Panc1 (cell line): Measurements from ENCODE around the gene SMC2. TPM values are rescaled to one million over a fixed set of nuclear protein-coding genes. Genes with fewer than 3 reads are reported as not detected.

Experiments used
- ATAC-seq: fragments of 200-7000 bp; cut with Tn5 transposase; 2 replicates; pipeline ENCODE4 v1.9.1; 2020; ENCODE audit warnings: mild to moderate bottlenecking, moderate library complexity
- BruUV-seq: library from RNA; stranded (reverse); fragments of 400-500 nt; replicated peaks from 2 replicates; lab custom pipeline; 2021; lab: Mats Ljungman, UMichigan
- CTCF ChIA-PET: fragments of 300-600 bp; sonication (Branson Sonifier 250); formaldehyde crosslinking; loops from one replicate; lab custom pipeline; 2022; ENCODE audit warnings: antibody characterized with exemption; lab: Charles Lee
- POLR2A ChIA-PET: fragments of 300-600 bp; sonication (Branson Sonifier 250); formaldehyde crosslinking; loops from one replicate; lab custom pipeline; 2022; ENCODE audit warnings: antibody characterized with exemption; lab: Charles Lee
- DNase-seq: peaks from one replicate; pipeline ENCODE4 v3.0.0-alpha.2; 2010; ENCODE audit warnings: low read depth, low spot score
- H3K27ac ChIP-seq: 2 replicates; pipeline ENCODE4 v1.5.1; 2011; ENCODE audit warnings: mild to moderate bottlenecking, low read length, inconsistent platforms
- H3K27me3 ChIP-seq: fragments of 200-500 bp; sonication (Bioruptor generic); 2 replicates; pipeline ENCODE4 v1.6.0; 2014; ENCODE audit warnings: low read length, inconsistent platforms; ENCODE audit not compliant: control insufficient read depth, insufficient read depth
- H3K36me3 ChIP-seq: fragments of 200-500 bp; sonication (Bioruptor generic); 2 replicates; pipeline ENCODE4 v1.5.1; 2014; ENCODE audit warnings: inconsistent platforms, mild to moderate bottlenecking, low read length, moderate library complexity; ENCODE audit not compliant: control insufficient read depth, insufficient read depth
- H3K4me1 ChIP-seq: 2 replicates; pipeline ENCODE4 v1.5.1; 2011; ENCODE audit warnings: inconsistent platforms, mild to moderate bottlenecking, low read length, moderate library complexity; ENCODE audit not compliant: control insufficient read depth, insufficient read depth
- H3K4me3 ChIP-seq, 2 experiments: 2 replicates each; pipeline ENCODE4 v1.5.1; 2011 to 2012; ENCODE audit warnings: low read depth in 2 of 2, low read length in 2 of 2, mild to moderate bottlenecking in 2 of 2, inconsistent platforms in 1 of 2, moderate library complexity in 1 of 2
- H3K9me3 ChIP-seq: fragments of 200-500 bp; sonication (Bioruptor generic); 2 replicates; pipeline ENCODE4 v1.5.1; 2014; ENCODE audit warnings: low read depth, mild to moderate bottlenecking, inconsistent platforms, low read length, moderate library complexity; ENCODE audit not compliant: control insufficient read depth, insufficient read depth
- POLR2AphosphoS5 ChIP-seq: IDR thresholded peaks from 2 replicates; pipeline ENCODE4 v1.6.1; 2012; ENCODE audit warnings: mild to moderate bottlenecking, low read depth, low read length, moderate library complexity
- SIN3A ChIP-seq: IDR thresholded peaks from 2 replicates; pipeline ENCODE4 v1.6.1; 2012; ENCODE audit warnings: low read depth, mild to moderate bottlenecking, low read length, moderate library complexity, borderline replicate concordance; ENCODE audit not compliant: insufficient read depth
- TCF7L2 ChIP-seq: IDR thresholded peaks from 2 replicates; pipeline ENCODE4 v1.6.1; 2011; ENCODE audit warnings: mild to moderate bottlenecking, low read depth, low read length, inconsistent platforms
- in situ Hi-C: cut with HindIII; loops from 2 replicates; pipeline ENCODE4 v1.10.0; 2016; ENCODE audit warnings: low sequenced_read_pairs, low pct_unique_long_range_greater_than_20kb
- intact Hi-C: fragments of 100-400 bp; cut with micrococcal nuclease; formaldehyde crosslinking; loops from one replicate; pipeline ENCODE4 v1.10.0; 2022; ENCODE audit not compliant: unreplicated experiment
- total RNA-seq: library from RNA; stranded (reverse); gene quantifications from one replicate; pipeline ENCODE4 v1.2.1, GENCODE V29; 2021; ENCODE audit not compliant: unreplicated experiment
- TF ChIP-seq, protein P1 (sequence below), 2 experiments: IDR thresholded peaks; 2 replicates each; pipeline ENCODE4 v1.6.1; 2011 to 2012; ENCODE audit warnings: low read depth in 2 of 2, control low read depth in 1 of 2, low read length in 1 of 2, mild to moderate bottlenecking in 1 of 2, moderate library complexity in 1 of 2; ENCODE audit not compliant: insufficient read depth in 1 of 2
- TF ChIP-seq, protein P2 (sequence below): fragments of 450-650 bp; IDR thresholded peaks from 2 replicates; pipeline ENCODE4 v1.5.1; 2017; ENCODE audit warnings: mild to moderate bottlenecking

The SMC2 gene
- total RNA-seq, 1 experiment from 2014 or later: 25.3 TPM

- H3K9me3 ChIP-seq: no peaks in the 10 kb centered on the region
- no peaks in the 10 kb centered on the region for H3K36me3 ChIP-seq
- no peaks in the 10 kb centered on the region for H3K27me3 ChIP-seq
- POLR2A ChIA-PET: no interaction called here
- TF ChIP-seq SIN3A (no peak), POLR2AphosphoS5 (no peak), TCF7L2 (no peak)
- TF ChIP-seq, protein P1, sequence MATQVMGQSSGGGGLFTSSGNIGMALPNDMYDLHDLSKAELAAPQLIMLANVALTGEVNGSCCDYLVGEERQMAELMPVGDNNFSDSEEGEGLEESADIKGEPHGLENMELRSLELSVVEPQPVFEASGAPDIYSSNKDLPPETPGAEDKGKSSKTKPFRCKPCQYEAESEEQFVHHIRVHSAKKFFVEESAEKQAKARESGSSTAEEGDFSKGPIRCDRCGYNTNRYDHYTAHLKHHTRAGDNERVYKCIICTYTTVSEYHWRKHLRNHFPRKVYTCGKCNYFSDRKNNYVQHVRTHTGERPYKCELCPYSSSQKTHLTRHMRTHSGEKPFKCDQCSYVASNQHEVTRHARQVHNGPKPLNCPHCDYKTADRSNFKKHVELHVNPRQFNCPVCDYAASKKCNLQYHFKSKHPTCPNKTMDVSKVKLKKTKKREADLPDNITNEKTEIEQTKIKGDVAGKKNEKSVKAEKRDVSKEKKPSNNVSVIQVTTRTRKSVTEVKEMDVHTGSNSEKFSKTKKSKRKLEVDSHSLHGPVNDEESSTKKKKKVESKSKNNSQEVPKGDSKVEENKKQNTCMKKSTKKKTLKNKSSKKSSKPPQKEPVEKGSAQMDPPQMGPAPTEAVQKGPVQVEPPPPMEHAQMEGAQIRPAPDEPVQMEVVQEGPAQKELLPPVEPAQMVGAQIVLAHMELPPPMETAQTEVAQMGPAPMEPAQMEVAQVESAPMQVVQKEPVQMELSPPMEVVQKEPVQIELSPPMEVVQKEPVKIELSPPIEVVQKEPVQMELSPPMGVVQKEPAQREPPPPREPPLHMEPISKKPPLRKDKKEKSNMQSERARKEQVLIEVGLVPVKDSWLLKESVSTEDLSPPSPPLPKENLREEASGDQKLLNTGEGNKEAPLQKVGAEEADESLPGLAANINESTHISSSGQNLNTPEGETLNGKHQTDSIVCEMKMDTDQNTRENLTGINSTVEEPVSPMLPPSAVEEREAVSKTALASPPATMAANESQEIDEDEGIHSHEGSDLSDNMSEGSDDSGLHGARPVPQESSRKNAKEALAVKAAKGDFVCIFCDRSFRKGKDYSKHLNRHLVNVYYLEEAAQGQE (IDR thresholded peaks at IDR 0.05; ENCODE audit: insufficient read depth in 1 of 2, low read depth in 2 of 2, low read length in 1 of 2): no peak
- TF ChIP-seq, protein P2, sequence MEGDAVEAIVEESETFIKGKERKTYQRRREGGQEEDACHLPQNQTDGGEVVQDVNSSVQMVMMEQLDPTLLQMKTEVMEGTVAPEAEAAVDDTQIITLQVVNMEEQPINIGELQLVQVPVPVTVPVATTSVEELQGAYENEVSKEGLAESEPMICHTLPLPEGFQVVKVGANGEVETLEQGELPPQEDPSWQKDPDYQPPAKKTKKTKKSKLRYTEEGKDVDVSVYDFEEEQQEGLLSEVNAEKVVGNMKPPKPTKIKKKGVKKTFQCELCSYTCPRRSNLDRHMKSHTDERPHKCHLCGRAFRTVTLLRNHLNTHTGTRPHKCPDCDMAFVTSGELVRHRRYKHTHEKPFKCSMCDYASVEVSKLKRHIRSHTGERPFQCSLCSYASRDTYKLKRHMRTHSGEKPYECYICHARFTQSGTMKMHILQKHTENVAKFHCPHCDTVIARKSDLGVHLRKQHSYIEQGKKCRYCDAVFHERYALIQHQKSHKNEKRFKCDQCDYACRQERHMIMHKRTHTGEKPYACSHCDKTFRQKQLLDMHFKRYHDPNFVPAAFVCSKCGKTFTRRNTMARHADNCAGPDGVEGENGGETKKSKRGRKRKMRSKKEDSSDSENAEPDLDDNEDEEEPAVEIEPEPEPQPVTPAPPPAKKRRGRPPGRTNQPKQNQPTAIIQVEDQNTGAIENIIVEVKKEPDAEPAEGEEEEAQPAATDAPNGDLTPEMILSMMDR: no peak
- no peaks in the 10 kb centered on the region for H3K4me1 ChIP-seq
- CTCF ChIA-PET: no interaction called here
- no peak overlapping the region for H3K27ac ChIP-seq
- DNase-seq (no peak), ATAC-seq (no peak)
- in situ Hi-C loops (no loop called here), intact Hi-C loops (no loop called here)
- H3K4me3 ChIP-seq: no peak overlapping the region
- BruUV-seq: no TSS peak
Measured at GRCh38 chr9:104073098-104073769, 20.9 kb upstream of the SMC2 start.

DNA sequence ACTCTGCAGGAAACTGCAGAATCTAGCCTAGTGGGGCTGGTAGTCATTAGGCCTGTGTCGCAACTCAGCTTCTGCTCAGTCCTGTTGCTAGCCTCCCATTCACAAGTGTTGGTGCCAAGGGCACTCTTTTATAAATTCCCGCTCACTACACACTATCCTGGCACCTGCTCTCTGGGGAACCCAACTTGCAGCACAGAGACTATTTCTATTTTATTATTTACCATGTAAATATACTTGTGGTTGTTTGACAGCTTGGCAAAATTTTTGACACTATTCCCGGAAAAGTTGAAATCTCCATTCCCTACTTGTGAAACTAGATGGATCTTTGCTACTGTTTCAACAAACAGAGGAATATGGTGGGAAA is 20.4 kb upstream of the SMC2 start:
- POLR2A ChIA-PET: interaction anchor here (0.6 kb wide), 1 partner anchor 14 kb away, joined by 3 read pairs; no protein-coding TSS in a partner anchor
- Histone ChIP-seq H3K36me3 (no peaks in the 10 kb centered on the region), H3K27me3 (no peaks in the 10 kb centered on the region), H3K4me3 (no peak overlapping the region), H3K27ac (no peak overlapping the region), H3K9me3 (no peaks in the 10 kb centered on the region), H3K4me1 (no peaks in the 10 kb centered on the region)
- DNase-seq: no peak
- in situ Hi-C loops (no loop called here), intact Hi-C loops (no loop called here)
- CTCF ChIA-PET: no interaction called here
- no peak for ATAC-seq
- TF ChIP-seq, protein P2: no peak
- TF ChIP-seq SIN3A (no peak), POLR2AphosphoS5 (no peak), TCF7L2 (no peak)
- TF ChIP-seq, protein P1 (IDR thresholded peaks at IDR 0.05; ENCODE audit: insufficient read depth in 1 of 2, low read depth in 2 of 2, low read length in 1 of 2): no peak
- BruUV-seq: no TSS peak
